H9 (cell line): ENCODE data around the gene THOP1. TPM values are rescaled to one million over a fixed set of nuclear protein-coding genes. Genes with fewer than 3 reads are reported as not detected.

Experiments used
- DNase-seq: peaks from one replicate; pipeline ENCODE4 v3.0.0-alpha.2; 2017
- H2AFZ ChIP-seq: one replicate; pipeline ENCODE4 v1.6.1; 2013; ENCODE audit warnings: mild to moderate bottlenecking, low read length, control low read depth, moderate library complexity
- H2AK5ac ChIP-seq: 2 replicates; pipeline ENCODE4 v1.6.1; 2013; ENCODE audit warnings: low read length, control low read depth, mixed read lengths; ENCODE audit not compliant: insufficient read length
- H2BK120ac ChIP-seq: one replicate; pipeline ENCODE4 v1.6.1; 2013; ENCODE audit warnings: low read depth, mild to moderate bottlenecking, low read length, control low read depth, inconsistent platforms; ENCODE audit not compliant: poor library complexity, severe bottlenecking
- H2BK12ac ChIP-seq: 2 replicates; pipeline ENCODE4 v1.6.1; 2013; ENCODE audit warnings: low read length, control low read depth, mixed read lengths, low read depth; ENCODE audit not compliant: insufficient read length
- H2BK15ac ChIP-seq: 2 replicates; pipeline ENCODE4 v1.6.1; 2013; ENCODE audit warnings: low read depth, low read length, control low read depth
- H2BK20ac ChIP-seq: one replicate; pipeline ENCODE4 v1.6.1; 2013; ENCODE audit warnings: low read depth, mild to moderate bottlenecking, low read length, control low read depth, inconsistent platforms; ENCODE audit not compliant: poor library complexity, severe bottlenecking
- H2BK5ac ChIP-seq: 2 replicates; pipeline ENCODE4 v1.6.1; 2013; ENCODE audit warnings: low read length, control low read depth, mixed read lengths; ENCODE audit not compliant: insufficient read length
- H3K14ac ChIP-seq: 2 replicates; pipeline ENCODE4 v1.6.1; 2013; ENCODE audit warnings: low read length, control low read depth; ENCODE audit not compliant: insufficient read depth
- H3K18ac ChIP-seq: 2 replicates; pipeline ENCODE4 v1.6.1; 2013; ENCODE audit warnings: low read depth, mild to moderate bottlenecking, mixed read lengths, low read length, control low read depth; ENCODE audit not compliant: insufficient read length
- H3K23ac ChIP-seq: 2 replicates; pipeline ENCODE4 v1.6.1; 2013; ENCODE audit warnings: low read length, control low read depth, mixed read lengths, low read depth; ENCODE audit not compliant: insufficient read length
- H3K23me2 ChIP-seq: 2 replicates; pipeline ENCODE4 v1.6.1; 2013; ENCODE audit warnings: low read depth, mild to moderate bottlenecking, mixed read lengths, low read length, control low read depth; ENCODE audit not compliant: insufficient read length, poor library complexity, severe bottlenecking
- H3K27ac ChIP-seq: 2 replicates; pipeline ENCODE4 v1.5.1; 2013; ENCODE audit warnings: low read length, control low read depth, mixed read lengths, low read depth; ENCODE audit not compliant: insufficient read length
- H3K27me3 ChIP-seq: 2 replicates; pipeline ENCODE4 v1.6.1; 2013; ENCODE audit warnings: low read length, control low read depth, inconsistent platforms; ENCODE audit not compliant: insufficient read depth
- H3K4ac ChIP-seq: 2 replicates; pipeline ENCODE4 v1.6.1; 2013; ENCODE audit warnings: low read depth, mild to moderate bottlenecking, control low read depth, inconsistent platforms, low read length, moderate library complexity
- H3K4me1 ChIP-seq: 2 replicates; pipeline ENCODE4 v1.6.1; 2013; ENCODE audit warnings: low read length, control low read depth, inconsistent platforms; ENCODE audit not compliant: insufficient read depth
- H3K4me2 ChIP-seq: 2 replicates; pipeline ENCODE4 v1.6.1; 2013; ENCODE audit warnings: low read length, control low read depth, mixed read lengths; ENCODE audit not compliant: insufficient read length, insufficient read depth
- H3K56ac ChIP-seq: 2 replicates; pipeline ENCODE4 v1.6.1; 2013; ENCODE audit warnings: low read depth, mild to moderate bottlenecking, mixed read lengths, low read length, control low read depth; ENCODE audit not compliant: insufficient read length
- H3K79me1 ChIP-seq: 2 replicates; pipeline ENCODE4 v1.6.1; 2013; ENCODE audit warnings: low read depth, mild to moderate bottlenecking, moderate library complexity, low read length, control low read depth, inconsistent platforms; ENCODE audit not compliant: insufficient read depth, poor library complexity, severe bottlenecking
- H3K79me2 ChIP-seq: 2 replicates; pipeline ENCODE4 v1.6.1; 2013; ENCODE audit warnings: low read length, control low read depth, inconsistent platforms; ENCODE audit not compliant: insufficient read depth
- H3K9ac ChIP-seq: 2 replicates; pipeline ENCODE4 v1.6.1; 2013; ENCODE audit warnings: low read length, control low read depth, mixed read lengths; ENCODE audit not compliant: insufficient read length; ENCODE audit errors: extremely low read depth
- H3K9me3 ChIP-seq: one replicate; pipeline ENCODE4 v1.6.1; 2013; ENCODE audit warnings: low read depth, low read length, inconsistent platforms; ENCODE audit not compliant: control insufficient read depth
- H3T11ph ChIP-seq: one replicate; pipeline ENCODE4 v1.6.1; 2013; ENCODE audit warnings: mild to moderate bottlenecking, low read length, control low read depth, inconsistent platforms
- H4K20me1 ChIP-seq: one replicate; pipeline ENCODE4 v1.6.1; 2013; ENCODE audit not compliant: control insufficient read depth, insufficient read length, insufficient read depth
- H4K5ac ChIP-seq: 2 replicates; pipeline ENCODE4 v1.6.1; 2013; ENCODE audit warnings: low read depth, mild to moderate bottlenecking, mixed read lengths, low read length, control low read depth; ENCODE audit not compliant: insufficient read length
- H4K8ac ChIP-seq: replicated peaks from 2 replicates; pipeline ENCODE4 v1.6.1; 2013; ENCODE audit warnings: low read length, control low read depth, mixed read lengths, low read depth; ENCODE audit not compliant: insufficient read length
- H4K91ac ChIP-seq: 2 replicates; pipeline ENCODE4 v1.6.1; 2013; ENCODE audit warnings: low read depth, mild to moderate bottlenecking, moderate library complexity, mixed read lengths, low read length, control low read depth; ENCODE audit not compliant: insufficient read length
- H3K27ac Mint-ChIP-seq, 3 experiments: 2 replicates in 2 of 3; 3 replicates in 1 of 3; pipeline ENCODE4 v1.8.0; 2020 to 2021; ENCODE audit warnings: mixed read lengths in 3 of 3, mild to moderate bottlenecking in 1 of 3, moderate library complexity in 1 of 3
- H3K27me3 Mint-ChIP-seq: 2 replicates; pipeline ENCODE4 v1.8.0; 2021; ENCODE audit warnings: low read depth, mild to moderate bottlenecking, moderate library complexity, mixed read lengths
- H3K36me3 Mint-ChIP-seq, 3 experiments: 2 replicates in 2 of 3; 3 replicates in 1 of 3; pipeline ENCODE4 v1.8.0; 2020 to 2021; ENCODE audit warnings: low read depth in 3 of 3, mixed read lengths in 3 of 3; ENCODE audit not compliant: insufficient read depth in 1 of 3
- H3K4me1 Mint-ChIP-seq, 2 experiments: 2 replicates each; pipeline ENCODE4 v1.8.0; 2020; ENCODE audit warnings: mixed read lengths in 2 of 2
- H3K4me3 Mint-ChIP-seq, 2 experiments: 2 replicates in 1 of 2; 3 replicates in 1 of 2; pipeline ENCODE4 v1.8.0; 2020 to 2021; ENCODE audit warnings: mild to moderate bottlenecking in 2 of 2, mixed read lengths in 2 of 2, moderate library complexity in 1 of 2
- H3K9me3 Mint-ChIP-seq, 2 experiments: 2 replicates in 1 of 2; 3 replicates in 1 of 2; pipeline ENCODE4 v1.8.0; 2020; ENCODE audit warnings: mild to moderate bottlenecking in 2 of 2, mixed read lengths in 2 of 2, moderate library complexity in 1 of 2
- WGBS: extraction: QIAGEN DNeasy Blood & Tissue Kit; methylation state at CpG from one replicate; pipeline ENCODE4 v1.1.7; 2013; ENCODE audit warnings: missing lambda C conversion rate, low lambda C conversion rate, mixed read lengths; ENCODE audit not compliant: insufficient read length; ENCODE audit errors: extremely low coverage; 5-methylcytosine and 5-hydroxymethylcytosine counted together
- total RNA-seq: library from RNA; stranded (reverse); gene quantifications from 2 replicates; pipeline ENCODE4 v1.2.1, GENCODE V29; 2021
- TF ChIP-seq, protein P1 (sequence below): fragments of 200-600 bp; sonication (generic); conservative IDR thresholded peaks from 3 replicates; pipeline ENCODE4 v1.8.0; 2021; ENCODE audit warnings: antibody characterized with exemption, mild to moderate bottlenecking

The THOP1 gene
- total RNA-seq, 1 experiment from 2014 or later = 150 TPM

DNA sequence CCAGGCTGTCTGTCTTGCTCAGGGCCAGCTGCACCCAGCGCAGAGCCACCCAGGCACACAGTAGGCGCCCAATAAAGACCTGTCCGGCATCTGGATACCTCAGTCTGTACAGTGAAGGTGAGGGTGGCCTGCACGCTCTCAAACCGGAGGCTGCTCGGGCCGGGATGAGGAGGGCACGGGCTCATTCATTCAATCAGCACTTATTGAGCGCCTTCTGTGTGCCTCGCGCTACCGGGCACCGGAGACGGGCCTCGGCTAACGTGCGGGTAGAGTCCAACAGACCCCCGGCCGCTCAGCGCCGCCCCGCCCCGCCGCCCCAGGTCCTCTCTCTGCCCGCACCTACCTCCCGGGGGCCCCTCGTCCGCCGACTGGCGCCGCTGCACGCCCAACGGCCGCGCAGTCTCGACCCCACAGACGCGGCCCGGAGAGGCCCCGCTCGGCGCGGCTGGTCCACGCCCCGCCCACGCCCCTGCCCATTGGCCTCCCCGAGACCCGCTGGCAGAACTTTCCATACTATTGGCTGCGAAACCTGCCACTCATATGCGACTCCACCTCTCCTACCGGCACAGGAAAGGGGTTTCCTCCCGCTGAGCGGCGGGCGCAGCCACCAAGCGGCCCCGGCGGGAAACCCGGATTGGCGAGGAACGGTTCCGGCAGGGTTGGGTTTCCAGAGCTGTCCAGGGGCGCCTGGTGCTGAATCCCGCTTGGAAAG, 45.5 kb upstream of the THOP1 start, which contains the start of gene SLC39A3:
TSS of gene SLC39A3 (minus strand) at position 416 of the 712 bp plus-strand sequence. CDS start 2,760 bp downstream, outside the sequence.
- WGBS = no CpG with 5 or more reads among the region's 64 CpGs
- H3K36me3 Mint-ChIP-seq = peaks cover 26 to 29% (median 26%) of the 10 kb centered on the region in 3 experiments

More for the DNA sequence above, 45.5 kb upstream of the THOP1 start, which contains the start of gene SLC39A3:
- peaks cover 5% of the 10 kb centered on the region for H3K23me2 ChIP-seq
- H3K27ac ChIP-seq = no peak within 1 kb of the TSS
- no peak within 1 kb of the TSS for H2BK12ac ChIP-seq
- H2BK5ac ChIP-seq = no peak within 1 kb of the TSS
- no peak within 1 kb of the TSS; the same call in 1 of the 2 replicates for H3K14ac ChIP-seq
- H4K5ac ChIP-seq = no peak within 1 kb of the TSS
- Mint-ChIP-seq H3K27me3 (peaks cover 22% of the 10 kb centered on the region), H3K4me3 (peak within 1 kb of the TSS; percentile 81 to 88), H3K27ac (peak within 1 kb of the TSS in 1 of 3 experiments; percentile 70; a peak in 1 of 7 replicates), H3K4me1 (peaks cover 5 to 6% of the 10 kb centered on the region in 2 experiments), H3K9me3 (no peaks in the 10 kb centered on the region; a peak in 1 of 5 replicates)
- H2BK120ac ChIP-seq = no peak within 1 kb of the TSS
- H4K20me1 ChIP-seq = no peaks in the 10 kb centered on the region
- no peaks in the 10 kb centered on the region for H3K4me1 ChIP-seq
- no peak within 1 kb of the TSS for H3T11ph ChIP-seq
- H4K91ac ChIP-seq = no peak within 1 kb of the TSS
- no peaks in the 10 kb centered on the region for H3K79me2 ChIP-seq
- no peak within 1 kb of the TSS for H3K4ac ChIP-seq
- H2AK5ac ChIP-seq = no peak within 1 kb of the TSS
- no peak within 1 kb of the TSS for H3K18ac ChIP-seq
- no peaks in the 10 kb centered on the region for H3K79me1 ChIP-seq
- peak; percentile 98 for DNase-seq
- peak within 1 kb of the TSS; percentile 59 for H3K9ac ChIP-seq
- H3K56ac ChIP-seq = no peak within 1 kb of the TSS
- no peak within 1 kb of the TSS for H3K23ac ChIP-seq
- H2BK15ac ChIP-seq = no peak within 1 kb of the TSS
- H2BK20ac ChIP-seq = no peak within 1 kb of the TSS
- no peak within 1 kb of the TSS for H4K8ac ChIP-seq
- no peak within 1 kb of the TSS for H2AFZ ChIP-seq
- no peaks in the 10 kb centered on the region for H3K9me3 ChIP-seq
- H3K27me3 ChIP-seq = no peaks in the 10 kb centered on the region; the same call in 1 of the 2 replicates
- TF ChIP-seq, protein P1, sequence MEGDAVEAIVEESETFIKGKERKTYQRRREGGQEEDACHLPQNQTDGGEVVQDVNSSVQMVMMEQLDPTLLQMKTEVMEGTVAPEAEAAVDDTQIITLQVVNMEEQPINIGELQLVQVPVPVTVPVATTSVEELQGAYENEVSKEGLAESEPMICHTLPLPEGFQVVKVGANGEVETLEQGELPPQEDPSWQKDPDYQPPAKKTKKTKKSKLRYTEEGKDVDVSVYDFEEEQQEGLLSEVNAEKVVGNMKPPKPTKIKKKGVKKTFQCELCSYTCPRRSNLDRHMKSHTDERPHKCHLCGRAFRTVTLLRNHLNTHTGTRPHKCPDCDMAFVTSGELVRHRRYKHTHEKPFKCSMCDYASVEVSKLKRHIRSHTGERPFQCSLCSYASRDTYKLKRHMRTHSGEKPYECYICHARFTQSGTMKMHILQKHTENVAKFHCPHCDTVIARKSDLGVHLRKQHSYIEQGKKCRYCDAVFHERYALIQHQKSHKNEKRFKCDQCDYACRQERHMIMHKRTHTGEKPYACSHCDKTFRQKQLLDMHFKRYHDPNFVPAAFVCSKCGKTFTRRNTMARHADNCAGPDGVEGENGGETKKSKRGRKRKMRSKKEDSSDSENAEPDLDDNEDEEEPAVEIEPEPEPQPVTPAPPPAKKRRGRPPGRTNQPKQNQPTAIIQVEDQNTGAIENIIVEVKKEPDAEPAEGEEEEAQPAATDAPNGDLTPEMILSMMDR = 0 out of 3 replicates have a peak, but pooled peaks have one; percentile 10
- H3K4me2 ChIP-seq = peak within 1 kb of the TSS; percentile 89
